Measurements from ENCODE around the gene ADGRG1. TPM values are rescaled to one million over a fixed set of nuclear protein-coding genes. Genes with fewer than 3 reads are reported as not detected.

Gene ADGRG1
- total RNA-seq, 3 donors from 2014 or later = 3.6 to 11.9 (median 6.7) TPM

DNA sequence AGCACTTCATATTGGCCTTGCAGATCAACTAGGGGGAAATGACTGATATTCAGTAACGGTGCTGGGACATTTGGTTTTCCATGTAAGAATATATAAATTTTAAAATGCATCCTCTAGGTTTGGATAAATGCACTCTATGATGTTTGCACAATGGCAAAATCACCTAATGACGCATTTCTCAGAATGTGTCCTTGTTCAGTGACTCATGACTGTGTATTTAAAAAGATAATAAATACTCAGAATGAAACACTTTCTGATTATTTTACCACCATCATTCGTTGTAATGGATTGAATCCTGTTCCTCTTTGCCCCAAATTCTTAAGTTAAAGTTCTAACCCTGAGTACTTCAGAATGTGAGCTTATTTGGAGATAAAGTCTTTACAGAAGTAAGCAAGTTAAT, 17.2 kb upstream of the ADGRG1 start:
- no peak for DNase-seq
- H3K4me3 Mint-ChIP-seq = no peak overlapping the region
- no peaks in the 10 kb centered on the region for H3K9me3 Mint-ChIP-seq
- H3K27me3 Mint-ChIP-seq (ENCODE audit: low read depth) = no peaks in the 10 kb centered on the region
- H3K36me3 Mint-ChIP-seq (ENCODE audit: insufficient read depth) = no peaks in the 10 kb centered on the region
- peaks cover 46% of the 10 kb centered on the region for H3K4me1 Mint-ChIP-seq (ENCODE audit: low read depth)
- no peak for ATAC-seq

DNA sequence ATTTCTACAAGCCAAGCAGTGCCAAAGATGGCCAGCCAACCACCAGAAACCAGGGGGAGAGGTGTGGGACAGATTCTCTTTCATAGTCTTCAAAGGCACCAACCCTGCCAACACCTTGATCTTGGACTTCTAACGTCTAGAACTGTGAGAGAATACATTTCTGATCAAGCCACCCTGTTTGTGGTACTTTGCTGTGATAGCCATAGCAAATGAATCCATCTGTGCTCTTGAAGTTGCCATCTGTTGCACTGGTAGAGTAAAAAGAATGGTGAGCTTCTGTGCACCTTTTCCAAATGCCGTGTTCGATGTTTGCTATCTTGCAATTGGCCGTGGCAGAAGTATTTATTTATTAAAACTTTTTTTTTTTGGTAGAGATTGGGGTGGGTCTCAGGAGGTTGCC, 16.7 kb upstream of the ADGRG1 start:
- DNase-seq (no peak), ATAC-seq (no peak)
- Mint-ChIP-seq H3K4me3 (no peak overlapping the region), H3K4me1 (ENCODE audit: low read depth) (peaks cover 46% of the 10 kb centered on the region), H3K9me3 (no peaks in the 10 kb centered on the region), H3K27me3 (ENCODE audit: low read depth) (no peaks in the 10 kb centered on the region), H3K36me3 (ENCODE audit: insufficient read depth) (no peaks in the 10 kb centered on the region)

DNA sequence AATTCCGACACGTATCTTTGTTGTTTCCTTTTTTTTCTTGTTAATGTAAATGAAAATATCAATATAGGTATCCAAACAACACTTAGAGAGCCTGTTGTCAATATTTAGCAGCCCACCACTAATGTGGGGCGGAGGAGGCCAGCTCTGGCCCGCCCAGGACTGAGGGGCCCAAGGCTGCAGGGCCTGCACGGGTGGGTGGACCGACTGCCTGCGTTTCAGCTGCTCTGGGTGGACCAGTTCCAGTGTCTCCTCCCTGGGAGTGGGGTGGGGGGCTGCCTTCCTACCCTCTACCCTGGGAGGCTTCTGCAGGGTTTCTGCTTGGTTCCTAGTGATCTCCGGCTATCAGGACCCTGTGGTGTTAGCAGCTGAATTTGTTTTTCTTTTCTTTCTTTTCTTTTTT, 15.9 kb upstream of the ADGRG1 start:
- Mint-ChIP-seq H3K9me3 (no peaks in the 10 kb centered on the region), H3K4me3 (no peak overlapping the region), H3K4me1 (ENCODE audit: low read depth) (peaks cover 46% of the 10 kb centered on the region), H3K36me3 (ENCODE audit: insufficient read depth) (no peaks in the 10 kb centered on the region), H3K27me3 (ENCODE audit: low read depth) (no peaks in the 10 kb centered on the region)
- DNase-seq (no peak), ATAC-seq (no peak)

DNA sequence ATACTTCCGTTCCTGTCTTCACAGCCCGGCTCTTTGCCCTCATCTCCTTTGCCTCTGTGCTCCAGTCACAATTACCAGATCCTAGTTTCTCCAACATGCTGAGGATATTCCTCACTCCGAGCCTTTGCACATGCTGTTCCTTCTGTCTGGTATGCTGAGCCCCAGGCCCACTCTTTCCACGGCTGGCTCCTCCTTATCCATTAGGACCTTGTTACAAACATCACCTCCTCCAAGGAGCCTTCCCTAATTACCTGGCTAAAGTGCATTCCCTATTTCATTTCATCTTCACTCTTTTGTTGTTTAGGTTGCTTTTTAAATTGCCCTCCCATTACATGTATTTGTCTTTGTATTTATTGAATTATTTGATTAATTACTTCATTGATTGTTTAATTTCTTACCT, 14.9 kb upstream of the ADGRG1 start:
- H3K9me3 Mint-ChIP-seq = no peaks in the 10 kb centered on the region
- ATAC-seq (no peak), DNase-seq (no peak)
- H3K4me1 Mint-ChIP-seq (ENCODE audit: low read depth) = peaks cover 45% of the 10 kb centered on the region
- H3K36me3 Mint-ChIP-seq (ENCODE audit: insufficient read depth) = no peaks in the 10 kb centered on the region
- H3K4me3 Mint-ChIP-seq = no peak overlapping the region
- no peaks in the 10 kb centered on the region for H3K27me3 Mint-ChIP-seq (ENCODE audit: low read depth)

DNA sequence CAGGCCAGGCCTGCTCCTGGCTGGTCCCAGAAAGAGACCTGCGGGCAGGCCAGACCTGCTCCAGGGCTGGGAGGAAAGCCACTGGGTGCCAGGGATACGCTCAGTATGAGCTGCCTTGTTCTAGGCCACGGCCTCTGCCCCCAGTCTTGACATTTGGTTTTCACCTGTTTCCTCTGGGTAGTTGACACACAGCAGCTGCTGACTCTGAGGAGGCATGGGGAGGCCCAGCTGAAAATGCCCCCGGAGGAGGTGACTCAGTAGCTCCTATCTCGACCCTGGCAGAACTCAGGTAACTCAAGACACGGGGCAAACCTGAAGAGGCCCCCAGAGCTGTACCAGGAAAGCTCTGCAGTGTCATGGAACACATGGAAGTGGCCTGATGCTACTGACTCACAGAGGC, 13.9 kb upstream of the ADGRG1 start:
- ATAC-seq (peak; percentile 36 to 43), DNase-seq (peak; percentile 28)
- no peaks in the 10 kb centered on the region for H3K9me3 Mint-ChIP-seq
- no peaks in the 10 kb centered on the region for H3K36me3 Mint-ChIP-seq (ENCODE audit: insufficient read depth)
- H3K27me3 Mint-ChIP-seq (ENCODE audit: low read depth) = no peaks in the 10 kb centered on the region
- peaks cover 34% of the 10 kb centered on the region for H3K4me1 Mint-ChIP-seq (ENCODE audit: low read depth)
- H3K4me3 Mint-ChIP-seq = no peak overlapping the region

DNA sequence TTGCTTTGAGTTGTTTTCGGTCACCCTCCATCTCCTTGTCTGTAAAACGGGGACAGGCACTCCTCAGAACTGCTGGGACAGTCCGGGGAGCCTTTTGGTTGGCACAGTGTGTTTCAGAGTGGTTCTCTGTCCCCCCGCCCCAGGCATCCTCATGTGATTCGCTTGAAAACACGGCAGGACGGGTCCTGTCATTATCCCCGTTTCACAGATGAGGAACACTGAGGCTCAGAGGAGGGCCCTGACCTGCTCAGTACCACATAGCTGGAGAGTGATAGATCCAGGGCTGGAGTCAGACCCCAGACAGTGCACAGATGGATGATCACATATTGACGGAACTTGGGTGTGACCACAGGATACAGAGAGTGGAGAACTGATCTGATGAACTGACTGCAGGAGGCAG, 13.5 kb upstream of the ADGRG1 start:
- ATAC-seq (no peak), DNase-seq (no peak)
- no peak overlapping the region for H3K4me3 Mint-ChIP-seq
- no peaks in the 10 kb centered on the region for H3K36me3 Mint-ChIP-seq (ENCODE audit: insufficient read depth)
- peaks cover 30% of the 10 kb centered on the region for H3K4me1 Mint-ChIP-seq (ENCODE audit: low read depth)
- no peaks in the 10 kb centered on the region for H3K9me3 Mint-ChIP-seq
- no peaks in the 10 kb centered on the region for H3K27me3 Mint-ChIP-seq (ENCODE audit: low read depth)

DNA sequence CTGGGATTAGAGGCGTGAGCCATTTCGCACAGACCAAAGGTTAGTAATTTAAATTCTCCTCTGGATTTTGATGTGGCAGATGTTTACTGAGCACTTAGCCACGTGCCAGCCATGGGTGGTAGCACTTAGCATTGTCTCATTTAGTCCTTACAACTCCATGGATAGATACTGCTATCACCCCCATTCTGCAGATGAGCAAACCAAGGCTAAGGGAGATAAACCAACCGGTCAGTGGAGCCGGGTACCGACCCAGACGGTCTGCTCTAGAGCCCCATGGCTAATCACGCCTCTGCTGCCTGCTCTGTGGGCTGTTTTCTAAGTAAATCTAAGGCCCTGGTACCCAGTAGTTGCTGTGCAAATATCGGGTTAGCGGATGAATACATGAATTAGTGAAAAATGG, 12.6 kb upstream of the ADGRG1 start:
- no peaks in the 10 kb centered on the region for H3K27me3 Mint-ChIP-seq (ENCODE audit: low read depth)
- DNase-seq = no peak
- no peak overlapping the region for H3K4me3 Mint-ChIP-seq
- no peak for ATAC-seq
- H3K36me3 Mint-ChIP-seq (ENCODE audit: insufficient read depth) = no peaks in the 10 kb centered on the region
- no peaks in the 10 kb centered on the region for H3K9me3 Mint-ChIP-seq
- H3K4me1 Mint-ChIP-seq (ENCODE audit: low read depth) = peaks cover 22% of the 10 kb centered on the region

DNA sequence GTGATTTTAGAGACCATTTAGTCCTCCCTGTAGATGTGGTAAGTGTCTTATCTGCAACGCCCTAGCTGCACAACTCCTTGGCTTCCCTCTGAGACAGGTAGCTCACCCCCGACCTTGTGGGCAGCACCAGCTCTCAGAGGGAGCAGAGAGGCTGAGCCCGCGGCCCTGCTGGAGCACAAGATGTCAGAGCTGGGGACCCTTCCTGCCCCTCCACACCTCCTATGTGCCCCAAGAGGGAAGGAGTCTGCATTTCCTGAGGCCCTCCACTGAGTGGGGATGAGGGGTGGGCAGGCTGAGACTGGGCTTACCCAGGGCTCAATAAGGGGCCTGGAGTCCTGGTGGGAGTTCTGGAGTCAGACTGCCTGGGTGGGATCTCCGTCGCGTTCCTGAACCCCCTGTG, 12.2 kb upstream of the ADGRG1 start:
- peaks cover 17% of the 10 kb centered on the region for H3K4me1 Mint-ChIP-seq (ENCODE audit: low read depth)
- H3K4me3 Mint-ChIP-seq = no peak overlapping the region
- DNase-seq (no peak), ATAC-seq (no peak)
- H3K27me3 Mint-ChIP-seq (ENCODE audit: low read depth) = no peaks in the 10 kb centered on the region
- no peaks in the 10 kb centered on the region for H3K9me3 Mint-ChIP-seq
- H3K36me3 Mint-ChIP-seq (ENCODE audit: insufficient read depth) = no peaks in the 10 kb centered on the region

DNA sequence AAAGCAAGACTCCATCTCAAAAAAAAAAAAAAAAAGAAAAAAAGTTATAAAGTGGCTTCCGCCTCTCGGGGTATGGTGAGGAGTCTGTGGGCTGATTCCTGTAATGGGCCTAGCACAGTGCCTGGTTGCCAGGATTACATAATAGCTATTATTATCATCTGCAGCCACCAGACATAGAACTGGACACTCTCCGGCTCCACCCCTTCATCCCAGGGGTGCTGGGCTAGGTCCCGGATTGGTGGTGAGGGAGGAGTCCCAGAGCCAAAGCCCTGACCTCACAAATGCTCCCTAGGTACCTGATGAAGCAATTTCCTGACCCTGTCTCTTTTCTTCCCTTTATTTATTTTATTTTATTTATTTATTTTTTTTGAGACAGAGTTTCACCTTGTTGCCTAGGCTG, 11.6 kb upstream of the ADGRG1 start:
- no peaks in the 10 kb centered on the region for H3K27me3 Mint-ChIP-seq (ENCODE audit: low read depth)
- peaks cover 14% of the 10 kb centered on the region for H3K4me1 Mint-ChIP-seq (ENCODE audit: low read depth)
- ATAC-seq (no peak), DNase-seq (no peak)
- H3K9me3 Mint-ChIP-seq = no peaks in the 10 kb centered on the region
- no peak overlapping the region for H3K4me3 Mint-ChIP-seq
- H3K36me3 Mint-ChIP-seq (ENCODE audit: insufficient read depth) = no peaks in the 10 kb centered on the region

DNA sequence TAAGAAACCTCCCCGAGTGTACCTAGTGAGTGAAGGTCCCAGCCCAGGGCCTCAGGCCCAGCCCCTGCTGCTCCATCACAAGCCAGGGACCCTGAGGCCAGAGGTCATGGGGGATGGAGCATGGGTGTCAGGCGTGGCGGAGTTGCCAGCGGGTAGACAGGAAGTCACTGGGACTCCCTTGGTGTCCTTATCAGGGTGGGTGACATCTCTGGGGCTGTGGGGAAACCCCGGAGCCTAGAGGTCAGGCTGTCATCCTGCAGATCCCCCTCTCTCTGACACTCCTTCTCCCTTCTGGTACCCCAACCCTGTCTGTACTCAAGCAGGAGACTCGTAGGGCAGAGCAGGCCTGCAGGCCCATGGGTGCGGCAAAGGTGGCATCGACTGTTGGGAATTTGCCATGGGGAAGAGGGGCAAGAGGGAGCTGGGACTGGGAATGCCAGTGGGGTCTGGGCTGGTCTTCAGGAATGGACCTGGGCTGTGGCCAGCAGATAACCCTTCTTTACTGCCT, 10.8 kb upstream of the ADGRG1 start:
- Mint-ChIP-seq H3K4me1 (ENCODE audit: low read depth) (peaks cover 13% of the 10 kb centered on the region), H3K9me3 (no peaks in the 10 kb centered on the region), H3K36me3 (ENCODE audit: insufficient read depth) (no peaks in the 10 kb centered on the region), H3K27me3 (ENCODE audit: low read depth) (no peaks in the 10 kb centered on the region), H3K4me3 (no peak overlapping the region)
- DNase-seq = no peak
- no peak for ATAC-seq

DNA sequence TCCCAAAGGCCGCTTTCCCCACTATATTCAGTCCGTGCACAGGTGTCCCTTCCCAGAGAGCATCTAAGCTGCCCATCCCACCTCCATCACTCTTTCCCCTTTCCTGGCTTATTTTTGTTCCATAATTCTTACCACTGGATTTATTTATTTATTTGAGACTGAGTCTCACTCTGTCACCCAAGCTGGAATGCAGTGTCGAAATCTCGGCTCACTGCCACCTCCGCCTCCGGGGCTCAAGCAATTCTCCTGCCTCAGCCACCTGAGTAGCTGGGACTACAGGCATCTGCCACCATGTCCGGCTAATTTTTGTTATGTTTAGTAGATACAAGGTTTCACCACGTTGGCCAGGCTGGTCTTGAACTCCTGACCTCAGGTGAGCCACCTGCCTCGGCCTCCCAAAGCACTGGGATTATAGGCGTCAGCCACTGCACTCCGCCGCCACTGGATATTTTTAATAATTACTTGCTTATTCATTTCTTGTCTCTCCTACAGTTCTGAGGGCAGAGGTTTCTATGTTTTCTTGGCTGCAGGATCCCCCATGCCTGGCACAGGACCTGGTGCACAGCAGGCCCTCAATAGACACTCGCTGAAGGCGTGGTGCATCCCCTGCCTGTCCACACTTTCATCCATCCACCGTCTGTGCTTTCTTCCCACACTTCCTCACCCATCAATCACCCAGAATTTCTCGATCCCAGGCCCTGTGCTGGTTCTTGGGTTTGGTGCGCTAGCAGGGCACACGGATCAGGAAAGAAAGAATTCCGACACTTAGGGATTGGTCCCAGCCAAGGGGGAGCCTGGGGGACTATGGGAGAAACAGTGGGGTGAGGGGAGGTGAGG, 9.9 kb upstream of the ADGRG1 start:
- no peak for DNase-seq
- H3K36me3 Mint-ChIP-seq (ENCODE audit: insufficient read depth) = no peaks in the 10 kb centered on the region

DNA sequence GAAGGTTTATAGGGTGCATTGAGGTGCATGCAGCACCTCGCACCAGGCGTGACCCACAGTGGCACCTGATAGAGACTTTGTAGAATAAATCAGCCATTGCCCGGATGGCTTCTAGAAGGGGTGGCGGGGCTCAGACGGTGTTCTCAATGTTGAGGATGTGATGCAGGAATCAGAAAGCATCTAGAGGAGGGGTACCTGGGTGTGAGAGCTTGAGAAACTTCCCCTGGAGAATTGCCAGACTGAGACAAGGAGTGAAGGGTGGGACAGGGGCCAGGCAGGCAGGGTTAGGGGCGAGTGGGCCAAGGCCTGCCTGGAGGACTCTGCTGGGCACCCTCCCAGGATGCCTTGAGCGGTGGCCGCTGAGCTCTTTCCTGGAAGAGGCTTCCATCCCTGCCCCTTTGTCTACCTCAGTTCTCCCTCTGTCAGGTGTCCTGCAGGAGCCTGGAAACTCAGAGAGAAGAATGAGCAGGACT, 9.3 kb upstream of the ADGRG1 start:
- no peaks in the 10 kb centered on the region for H3K36me3 Mint-ChIP-seq (ENCODE audit: insufficient read depth)
- DNase-seq (no peak), ATAC-seq (no peak)
- peaks cover 9% of the 10 kb centered on the region for H3K4me1 Mint-ChIP-seq (ENCODE audit: low read depth)
- H3K9me3 Mint-ChIP-seq = no peaks in the 10 kb centered on the region
- no peaks in the 10 kb centered on the region for H3K27me3 Mint-ChIP-seq (ENCODE audit: low read depth)
- no peak overlapping the region for H3K4me3 Mint-ChIP-seq

More for the DNA sequence above, 9.9 kb upstream of the ADGRG1 start:
- Mint-ChIP-seq H3K4me1 (ENCODE audit: low read depth) (peaks cover 13% of the 10 kb centered on the region), H3K4me3 (no peak overlapping the region), H3K9me3 (no peaks in the 10 kb centered on the region), H3K27me3 (ENCODE audit: low read depth) (no peaks in the 10 kb centered on the region)
- no peak for ATAC-seq

DNA sequence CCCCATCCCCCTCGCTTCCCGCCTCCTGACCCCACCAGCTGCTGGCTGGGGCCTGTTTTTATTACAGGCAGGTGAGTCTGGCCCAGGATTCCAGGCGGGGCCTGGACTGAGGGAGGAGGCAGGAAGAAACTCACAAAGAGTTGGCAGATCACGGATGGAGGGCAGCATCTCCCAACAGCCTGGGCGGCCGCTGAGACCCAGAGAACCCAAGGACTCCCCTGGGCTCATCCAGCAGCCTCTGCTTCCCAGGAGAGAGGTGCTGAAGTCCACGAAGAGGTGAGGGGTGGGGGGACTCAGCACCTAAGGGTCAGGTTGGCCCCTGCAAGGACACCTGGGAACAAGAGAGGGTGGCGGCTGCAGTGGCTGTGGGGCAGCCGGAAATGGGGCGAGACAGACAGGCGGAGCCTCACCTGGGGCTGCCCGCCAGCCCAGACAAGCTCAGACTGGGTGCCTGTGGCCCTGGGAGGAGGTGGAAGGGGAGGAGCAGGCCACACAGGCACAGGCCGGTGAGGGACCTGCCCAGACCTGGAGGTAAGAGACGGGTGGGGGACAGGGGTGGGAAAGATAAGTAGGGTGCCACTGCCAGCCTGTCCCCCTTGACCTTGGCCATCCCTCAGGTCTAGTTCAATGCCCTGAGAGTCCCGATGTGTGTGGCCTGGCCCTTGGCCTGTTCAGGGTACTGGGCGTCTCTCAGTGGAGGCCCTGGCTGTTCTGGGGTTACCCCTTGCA, 8.7 kb upstream of the ADGRG1 start:
- H3K4me1 Mint-ChIP-seq (ENCODE audit: low read depth) = peaks cover 3% of the 10 kb centered on the region
- no peaks in the 10 kb centered on the region for H3K36me3 Mint-ChIP-seq (ENCODE audit: insufficient read depth)
- ATAC-seq (no peak), DNase-seq (no peak)
- H3K9me3 Mint-ChIP-seq = no peaks in the 10 kb centered on the region
- no peaks in the 10 kb centered on the region for H3K27me3 Mint-ChIP-seq (ENCODE audit: low read depth)
- no peak overlapping the region for H3K4me3 Mint-ChIP-seq

DNA sequence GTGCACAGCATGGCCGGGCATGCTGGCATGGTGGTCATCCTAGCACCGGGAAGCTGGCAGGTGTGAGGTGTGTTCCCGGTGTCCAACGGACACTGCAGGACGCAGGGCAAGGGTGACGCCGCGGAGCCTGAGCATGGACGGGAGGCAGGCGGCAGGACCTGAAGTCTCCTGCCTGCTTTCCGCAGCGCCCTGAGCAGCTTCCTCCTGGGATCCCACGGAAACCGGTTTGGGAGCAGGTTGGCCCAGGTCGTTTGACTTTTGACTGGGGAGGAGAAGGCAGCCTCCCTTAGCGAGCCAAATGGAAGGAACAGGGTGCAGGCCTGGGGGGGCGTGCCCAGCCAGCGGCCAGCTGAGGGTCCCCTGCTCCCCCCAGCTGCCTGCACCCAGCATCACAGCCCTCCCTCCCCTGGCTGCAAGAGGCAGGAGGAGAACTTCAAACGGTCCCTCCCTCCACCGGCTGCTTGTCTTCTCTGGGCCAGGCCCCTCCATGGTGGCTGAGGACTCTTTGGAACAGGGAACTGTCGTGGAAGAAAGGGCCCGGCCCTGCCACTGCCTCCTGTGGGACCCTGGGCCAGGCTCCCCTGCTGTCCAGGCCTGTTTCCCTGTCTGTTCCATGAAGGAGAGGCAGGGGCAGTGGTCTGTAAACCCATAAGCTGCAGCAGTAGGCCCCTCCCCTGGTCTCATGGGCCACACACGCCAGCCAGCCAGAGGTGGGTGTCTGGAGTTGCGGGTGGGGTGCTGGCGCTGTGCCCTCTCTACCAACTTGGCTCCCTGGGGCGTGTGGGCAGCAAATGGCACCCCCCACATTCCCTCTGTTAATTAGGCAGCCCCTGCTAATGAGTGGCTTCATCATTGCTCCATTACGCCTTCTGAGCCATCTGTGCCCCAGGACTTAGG, 7.8 kb upstream of the ADGRG1 start:
- Mint-ChIP-seq H3K4me3 (no peak overlapping the region), H3K27me3 (ENCODE audit: low read depth) (no peaks in the 10 kb centered on the region), H3K4me1 (ENCODE audit: low read depth) (no peaks in the 10 kb centered on the region), H3K36me3 (ENCODE audit: insufficient read depth) (no peaks in the 10 kb centered on the region), H3K9me3 (no peaks in the 10 kb centered on the region)
- ATAC-seq = no peak
- DNase-seq = no peak

All from activated T-cell treated with anti-CD3 and anti-CD28 coated beads, Interleukin-2, amount 50 U/mL, for 4 hours (primary cell).